GM04503 (cell line): ENCODE data around the gene ZEB2.

ENCODE experiments used
- DNase-seq: peaks from one replicate; pipeline ENCODE4 v3.0.0-alpha.2; 2012; ENCODE audit warnings: low read depth

ZEB2 gene

DNA sequence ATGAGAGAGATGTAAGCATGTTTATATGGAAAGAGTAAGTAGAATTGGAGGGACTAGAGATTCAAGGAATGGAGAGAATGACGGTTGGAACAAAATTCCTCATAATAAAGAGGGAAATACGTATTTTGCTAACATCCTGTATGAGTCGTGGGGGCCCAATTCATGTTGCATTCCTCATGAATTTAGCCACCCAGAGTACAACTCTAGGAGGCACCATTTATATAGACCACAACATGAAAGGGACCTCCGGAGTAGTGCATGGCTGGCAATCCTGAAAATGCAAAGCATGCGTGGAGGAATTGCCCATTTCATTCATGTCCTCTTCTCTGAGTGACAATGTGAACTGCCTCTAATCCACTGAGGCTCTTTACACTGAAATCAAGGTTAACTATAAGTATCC is 168.2 kb downstream of the ZEB2 start:
- DNase-seq: no peak

DNA sequence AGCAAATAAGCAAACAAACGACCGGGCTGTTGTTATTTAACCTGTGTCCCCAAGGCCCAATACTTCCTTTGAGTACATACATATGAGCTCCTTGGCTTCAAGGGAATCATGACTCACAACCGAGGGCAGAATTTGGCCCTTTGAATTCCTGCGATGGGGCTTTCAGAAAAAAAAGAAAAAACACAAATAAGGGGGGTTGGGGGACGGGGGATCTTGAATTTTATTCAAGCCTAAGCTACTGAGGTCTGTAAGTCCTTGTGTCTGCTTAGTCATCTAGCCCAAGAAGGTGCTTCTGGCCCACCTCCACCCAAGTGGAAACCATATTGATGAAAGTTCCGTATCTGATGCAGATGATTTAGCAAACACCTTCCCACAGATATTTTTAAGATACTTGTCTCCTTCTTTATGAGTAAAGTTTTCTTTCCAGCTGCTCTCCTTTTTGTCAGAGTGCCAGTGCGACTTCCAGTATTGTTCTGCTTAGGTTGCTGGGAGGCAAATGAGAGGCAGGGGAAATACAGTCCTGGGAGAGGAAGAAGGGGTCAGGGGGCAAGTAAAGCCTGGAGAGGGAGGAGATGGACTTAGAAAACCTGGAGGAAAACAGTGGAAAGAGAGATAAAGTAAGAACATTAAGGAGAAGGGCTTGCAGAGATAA is 169.6 kb downstream of the ZEB2 start:
- no peak for DNase-seq

DNA sequence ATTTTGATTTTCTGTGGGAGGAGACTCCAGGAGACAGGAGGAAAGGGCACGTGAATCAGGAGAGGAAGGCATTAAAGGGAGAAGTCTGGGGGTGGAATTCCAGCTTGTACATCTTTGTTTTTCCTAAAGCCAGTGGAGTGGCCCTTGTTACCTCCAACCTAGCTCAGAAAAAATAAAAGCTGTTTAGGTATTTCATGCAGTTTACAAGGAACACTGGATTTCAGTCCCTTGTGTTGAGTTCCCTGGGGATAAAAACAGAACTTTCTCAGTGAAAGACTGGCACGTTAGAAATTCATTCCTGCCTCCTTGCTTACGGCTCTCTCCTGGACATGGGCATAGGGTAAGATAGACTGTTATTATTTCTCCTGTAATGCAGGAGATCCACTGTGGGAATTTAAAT is 170.2 kb downstream of the ZEB2 start:
- DNase-seq: no peak

DNA sequence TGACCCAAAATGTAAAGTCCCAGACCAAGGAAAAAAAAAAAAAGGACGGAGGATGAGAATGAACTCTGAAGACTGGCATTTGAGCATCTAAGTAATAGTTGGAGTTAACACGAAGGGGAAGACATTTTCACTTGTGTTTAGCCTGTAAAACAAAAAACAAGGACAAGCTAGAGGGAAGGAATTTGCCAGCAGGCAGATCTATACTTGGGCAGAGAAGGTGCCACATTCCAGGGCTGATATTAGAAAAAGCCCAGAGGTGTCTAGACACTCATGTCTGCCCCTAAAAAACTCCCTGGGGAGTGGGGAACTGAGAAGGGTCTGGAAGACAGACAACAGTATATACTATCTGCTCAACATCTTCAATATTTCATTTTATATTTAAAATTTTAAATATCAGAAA is 171.1 kb downstream of the ZEB2 start:
- DNase-seq: no peak

DNA sequence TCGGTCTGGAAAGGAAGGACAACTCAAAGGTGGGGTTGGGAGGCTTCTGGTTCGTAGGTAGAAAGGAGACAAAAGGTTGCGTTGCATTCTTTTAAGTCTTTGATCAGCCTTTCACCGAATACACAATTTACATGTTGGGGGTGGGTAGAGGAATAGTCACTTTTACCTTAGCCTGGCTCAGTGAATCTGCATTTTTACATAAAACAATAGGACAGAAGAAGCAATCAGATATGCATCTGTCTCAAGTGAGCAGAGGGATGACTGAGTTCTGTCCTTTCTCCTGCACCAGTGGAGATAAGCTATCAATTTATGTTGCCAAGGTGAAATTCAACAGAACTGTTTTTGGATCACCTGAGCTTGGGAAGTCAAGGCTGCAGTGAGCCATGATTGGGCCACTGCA is 173.7 kb downstream of the ZEB2 start:
- DNase-seq: no peak

DNA sequence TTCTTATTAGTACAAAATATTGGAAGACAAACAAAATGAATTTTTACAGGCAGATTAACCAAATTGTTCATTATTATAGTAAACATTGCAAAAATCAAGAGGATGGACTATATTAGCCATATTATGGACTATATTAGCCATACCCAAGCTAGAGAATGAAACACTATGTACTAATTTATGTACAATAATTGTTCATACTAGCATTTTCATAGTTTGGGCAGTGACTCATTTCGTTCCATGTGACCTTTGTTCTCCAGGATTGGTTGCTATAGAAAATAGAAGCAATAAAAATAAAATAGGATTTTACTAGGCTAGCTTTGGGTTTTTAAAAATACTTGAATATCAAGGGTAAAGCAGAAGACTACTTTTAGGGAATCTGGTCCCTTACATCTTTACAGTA is 176.8 kb downstream of the ZEB2 start:
- no peak for DNase-seq

DNA sequence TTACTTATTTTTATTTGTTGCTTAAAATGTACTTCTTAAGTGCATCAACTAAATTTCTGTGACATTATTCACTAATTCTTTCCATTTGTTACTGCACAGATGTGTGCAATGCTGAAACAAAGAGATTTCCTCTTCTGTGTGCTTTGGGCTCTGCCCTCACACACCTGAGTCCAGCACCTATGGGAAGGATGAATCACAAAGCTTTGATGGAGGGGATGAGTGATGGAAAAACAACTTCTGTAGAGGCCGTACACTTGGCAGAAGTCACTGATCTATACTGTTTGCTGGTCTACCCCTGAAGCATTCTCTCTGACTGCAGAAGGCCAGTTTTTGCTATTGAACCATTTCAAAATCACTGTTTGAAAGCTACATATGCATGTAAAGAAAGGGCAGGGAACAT is 178.4 kb downstream of the ZEB2 start:
- DNase-seq: no peak

DNA sequence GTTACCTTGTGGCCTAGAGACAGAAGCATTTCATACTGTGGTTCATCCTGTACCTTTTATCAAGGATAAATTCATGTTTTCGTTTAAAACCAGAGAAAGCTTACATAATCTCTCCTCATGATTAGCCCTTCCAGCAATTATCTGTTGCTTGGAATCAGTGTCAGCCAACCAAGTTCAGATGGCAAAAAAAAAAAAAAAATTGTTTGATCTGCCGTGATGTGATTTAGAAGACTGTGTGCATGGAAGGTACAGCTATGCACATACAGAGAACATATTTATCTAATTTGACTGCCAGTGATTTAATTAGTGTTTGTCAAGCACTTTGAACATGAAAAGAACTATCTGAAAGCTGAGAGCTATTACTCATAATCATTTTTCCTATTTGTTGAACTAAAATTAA is 180.9 kb downstream of the ZEB2 start:
- no peak for DNase-seq

DNA sequence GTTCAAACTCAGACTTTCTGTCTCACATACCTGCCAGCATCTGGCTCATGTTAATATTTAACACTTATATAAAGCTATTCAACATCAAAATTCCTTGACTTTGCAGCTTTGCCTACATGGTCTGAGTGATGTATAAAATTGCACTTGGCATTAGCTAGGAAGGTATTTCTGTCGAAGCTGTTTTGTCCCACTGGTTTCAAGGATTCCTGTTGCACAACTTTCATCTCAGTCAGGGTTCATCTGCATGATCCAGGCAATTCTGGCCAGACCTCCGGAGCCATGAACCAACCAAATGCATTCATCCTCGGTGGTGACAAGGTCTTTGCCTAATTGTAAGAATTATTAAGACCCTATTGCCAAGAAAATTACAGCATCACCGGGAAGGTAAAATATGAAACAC is 185.4 kb downstream of the ZEB2 start:
- DNase-seq: no peak
